Testis (tissue), 2 donors: ENCODE measurements around the gene CCDC138.

Source experiments
- POLR2A ChIP-seq: fragments of 450-650 bp; IDR thresholded peaks from one replicate; pipeline ENCODE4 v1.6.1; 2017; ENCODE audit warnings: antibody characterized with exemption, mild to moderate bottlenecking, moderate library complexity
- TF ChIP-seq, protein P1 (sequence below), 3 experiments: fragments of 450-650 bp in 2 of 3; fragments of 200-600 bp in 1 of 3; sonication (generic) in 1 of 3; IDR thresholded peaks; one replicate each; pipeline ENCODE4 v1.5.1; 2016 to 2019; ENCODE audit warnings: antibody characterized with exemption in 3 of 3, mild to moderate bottlenecking in 2 of 3, moderate library complexity in 1 of 3

GRCh38 chr2:108853421-108853820, 66.8 kb downstream of the CCDC138 start:
- TF ChIP-seq, protein P1, sequence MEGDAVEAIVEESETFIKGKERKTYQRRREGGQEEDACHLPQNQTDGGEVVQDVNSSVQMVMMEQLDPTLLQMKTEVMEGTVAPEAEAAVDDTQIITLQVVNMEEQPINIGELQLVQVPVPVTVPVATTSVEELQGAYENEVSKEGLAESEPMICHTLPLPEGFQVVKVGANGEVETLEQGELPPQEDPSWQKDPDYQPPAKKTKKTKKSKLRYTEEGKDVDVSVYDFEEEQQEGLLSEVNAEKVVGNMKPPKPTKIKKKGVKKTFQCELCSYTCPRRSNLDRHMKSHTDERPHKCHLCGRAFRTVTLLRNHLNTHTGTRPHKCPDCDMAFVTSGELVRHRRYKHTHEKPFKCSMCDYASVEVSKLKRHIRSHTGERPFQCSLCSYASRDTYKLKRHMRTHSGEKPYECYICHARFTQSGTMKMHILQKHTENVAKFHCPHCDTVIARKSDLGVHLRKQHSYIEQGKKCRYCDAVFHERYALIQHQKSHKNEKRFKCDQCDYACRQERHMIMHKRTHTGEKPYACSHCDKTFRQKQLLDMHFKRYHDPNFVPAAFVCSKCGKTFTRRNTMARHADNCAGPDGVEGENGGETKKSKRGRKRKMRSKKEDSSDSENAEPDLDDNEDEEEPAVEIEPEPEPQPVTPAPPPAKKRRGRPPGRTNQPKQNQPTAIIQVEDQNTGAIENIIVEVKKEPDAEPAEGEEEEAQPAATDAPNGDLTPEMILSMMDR (IDR thresholded peaks at IDR 0.05): no peak
- no peak for TF ChIP-seq POLR2A
